Measurements from ENCODE around the gene AQP12B.

GRCh38 chr2:240637116-240637900 is 45.4 kb downstream of the AQP12B start:
- TF ChIP-seq, protein P1, sequence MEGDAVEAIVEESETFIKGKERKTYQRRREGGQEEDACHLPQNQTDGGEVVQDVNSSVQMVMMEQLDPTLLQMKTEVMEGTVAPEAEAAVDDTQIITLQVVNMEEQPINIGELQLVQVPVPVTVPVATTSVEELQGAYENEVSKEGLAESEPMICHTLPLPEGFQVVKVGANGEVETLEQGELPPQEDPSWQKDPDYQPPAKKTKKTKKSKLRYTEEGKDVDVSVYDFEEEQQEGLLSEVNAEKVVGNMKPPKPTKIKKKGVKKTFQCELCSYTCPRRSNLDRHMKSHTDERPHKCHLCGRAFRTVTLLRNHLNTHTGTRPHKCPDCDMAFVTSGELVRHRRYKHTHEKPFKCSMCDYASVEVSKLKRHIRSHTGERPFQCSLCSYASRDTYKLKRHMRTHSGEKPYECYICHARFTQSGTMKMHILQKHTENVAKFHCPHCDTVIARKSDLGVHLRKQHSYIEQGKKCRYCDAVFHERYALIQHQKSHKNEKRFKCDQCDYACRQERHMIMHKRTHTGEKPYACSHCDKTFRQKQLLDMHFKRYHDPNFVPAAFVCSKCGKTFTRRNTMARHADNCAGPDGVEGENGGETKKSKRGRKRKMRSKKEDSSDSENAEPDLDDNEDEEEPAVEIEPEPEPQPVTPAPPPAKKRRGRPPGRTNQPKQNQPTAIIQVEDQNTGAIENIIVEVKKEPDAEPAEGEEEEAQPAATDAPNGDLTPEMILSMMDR (IDR thresholded peaks at IDR 0.05): no peak
- TF ChIP-seq POLR2A (IDR thresholded peaks at IDR 0.05): no peak
- TF ChIP-seq EP300 (IDR thresholded peaks at IDR 0.05): no peak
